Left renal cortex interstitium (tissue), 4 donors: ENCODE measurements around the gene ZNF469. TPM values are rescaled to one million over a fixed set of nuclear protein-coding genes. Genes with fewer than 3 reads are reported as not detected.

Source experiments
- DNase-seq, 4 donors: peaks; one replicate each; pipeline ENCODE4 v3.0.0-alpha.2; 2013; ENCODE audit warnings: low read depth in 4 of 4, low spot score in 2 of 4, missing footprints in 1 of 4
- polyA plus RNA-seq, 4 donors: library from polyadenylated mRNA; unstranded; fragments of 120-200 nt; gene quantifications; one replicate each; pipeline ENCODE4 v1.2.1, GENCODE V29; 2013; ENCODE audit not compliant: insufficient read length in 4 of 4

ZNF469 gene
- polyA plus RNA-seq, 4 donors: 1.1 to 2.1 (median 1.6) TPM

- DNase-seq: no peak
Observed at GRCh38 chr16:88420496-88420895, 37.7 kb downstream of the ZNF469 start.

DNA sequence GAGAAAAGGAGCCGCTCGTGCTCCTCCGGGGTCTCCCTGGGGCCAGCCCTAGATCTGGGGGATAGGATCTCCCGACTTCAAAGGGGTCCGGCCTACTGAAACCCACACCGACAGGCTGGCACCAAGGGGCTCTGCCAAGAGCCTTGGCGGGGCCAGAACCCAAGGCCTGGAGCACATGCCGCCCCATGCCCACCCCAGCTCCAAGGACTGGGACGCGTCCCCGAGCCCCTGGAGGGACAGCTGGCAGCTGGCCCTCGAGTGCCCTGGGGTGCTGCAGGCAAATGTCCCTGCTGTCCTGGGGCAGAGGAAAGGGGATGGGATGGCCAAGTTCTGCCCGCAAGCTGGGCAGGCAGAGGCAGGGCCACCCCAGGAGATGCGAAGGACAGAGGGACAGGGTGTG, 38.5 kb downstream of the ZNF469 start:
- DNase-seq: no peak

- no peak for DNase-seq
Observed at GRCh38 chr16:88421871-88422433, 39.2 kb downstream of the ZNF469 start.

DNA sequence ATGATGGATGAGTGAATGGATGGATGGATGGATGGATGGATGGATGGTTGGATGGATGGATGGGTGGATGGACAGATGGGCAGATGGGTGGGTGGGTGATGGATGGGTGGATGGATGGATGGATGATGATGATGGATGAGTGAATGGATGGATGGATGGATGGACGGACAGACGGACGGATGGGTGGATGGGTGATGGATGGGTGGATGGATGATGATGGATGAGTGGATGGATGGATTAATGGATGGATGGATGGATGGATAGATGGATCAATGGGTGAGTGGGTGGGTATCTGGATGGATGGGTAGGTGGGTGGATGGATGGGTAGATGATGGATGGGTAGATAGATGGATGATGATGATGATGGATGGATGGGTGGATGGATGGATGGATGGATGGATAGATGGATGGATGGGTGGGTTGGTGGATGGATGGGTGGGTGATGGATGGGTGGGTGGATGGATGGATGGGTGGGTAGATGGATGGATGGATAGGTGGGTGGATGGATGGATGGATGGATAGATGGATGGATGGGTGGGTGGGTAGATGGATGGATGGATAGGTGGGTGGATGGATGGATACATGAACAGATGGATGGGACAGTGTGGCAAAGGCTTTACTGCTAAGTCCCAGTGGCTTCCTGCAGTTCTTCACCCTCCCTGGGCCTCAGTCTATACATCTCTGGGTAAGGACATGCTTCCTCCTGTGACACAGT, 40.1 kb downstream of the ZNF469 start:
- no peak for DNase-seq

- DNase-seq: no peak
Observed at GRCh38 chr16:88423448-88423850, 40.7 kb downstream of the ZNF469 start.

- DNase-seq: no peak
Observed at GRCh38 chr16:88424587-88425235, 42.0 kb downstream of the ZNF469 start.

- DNase-seq: no peak
Observed at GRCh38 chr16:88426018-88426417, 43.3 kb downstream of the ZNF469 start.

DNA sequence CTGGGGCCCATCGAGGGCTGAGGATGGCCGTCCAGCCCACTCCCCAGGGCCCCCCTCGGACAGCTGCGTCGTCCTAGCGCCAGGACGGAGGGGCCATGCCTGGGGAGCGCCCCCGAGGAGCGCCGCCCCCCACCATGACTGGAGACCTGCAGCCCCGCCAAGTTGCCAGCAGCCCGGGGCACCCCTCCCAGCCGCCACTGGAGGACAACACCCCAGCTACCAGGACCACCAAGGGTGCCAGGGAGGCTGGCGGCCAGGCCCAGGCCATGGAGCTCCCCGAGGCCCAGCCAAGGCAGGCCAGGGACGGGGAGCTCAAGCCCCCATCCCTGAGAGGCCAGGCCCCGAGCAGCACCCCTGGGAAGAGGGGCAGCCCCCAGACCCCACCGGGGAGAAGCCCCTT, 44.6 kb downstream of the ZNF469 start:
- DNase-seq: no peak

DNA sequence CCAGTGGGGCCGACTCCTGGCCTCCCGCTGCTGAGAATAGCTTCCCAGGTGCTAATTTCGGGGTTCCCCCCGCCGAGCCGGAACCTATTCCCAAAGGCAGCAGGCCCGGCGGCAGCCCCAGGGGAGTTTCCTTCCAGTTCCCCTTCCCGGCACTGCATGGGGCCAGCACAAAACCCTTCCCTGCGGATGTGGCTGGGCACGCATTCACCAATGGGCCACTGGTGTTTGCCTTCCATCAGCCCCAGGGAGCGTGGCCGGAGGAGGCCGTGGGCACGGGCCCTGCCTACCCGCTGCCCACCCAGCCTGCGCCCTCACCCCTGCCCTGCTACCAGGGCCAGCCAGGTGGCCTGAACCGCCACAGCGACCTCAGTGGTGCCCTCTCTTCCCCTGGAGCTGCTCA, 45.4 kb downstream of the ZNF469 start:
- no peak for DNase-seq

DNA sequence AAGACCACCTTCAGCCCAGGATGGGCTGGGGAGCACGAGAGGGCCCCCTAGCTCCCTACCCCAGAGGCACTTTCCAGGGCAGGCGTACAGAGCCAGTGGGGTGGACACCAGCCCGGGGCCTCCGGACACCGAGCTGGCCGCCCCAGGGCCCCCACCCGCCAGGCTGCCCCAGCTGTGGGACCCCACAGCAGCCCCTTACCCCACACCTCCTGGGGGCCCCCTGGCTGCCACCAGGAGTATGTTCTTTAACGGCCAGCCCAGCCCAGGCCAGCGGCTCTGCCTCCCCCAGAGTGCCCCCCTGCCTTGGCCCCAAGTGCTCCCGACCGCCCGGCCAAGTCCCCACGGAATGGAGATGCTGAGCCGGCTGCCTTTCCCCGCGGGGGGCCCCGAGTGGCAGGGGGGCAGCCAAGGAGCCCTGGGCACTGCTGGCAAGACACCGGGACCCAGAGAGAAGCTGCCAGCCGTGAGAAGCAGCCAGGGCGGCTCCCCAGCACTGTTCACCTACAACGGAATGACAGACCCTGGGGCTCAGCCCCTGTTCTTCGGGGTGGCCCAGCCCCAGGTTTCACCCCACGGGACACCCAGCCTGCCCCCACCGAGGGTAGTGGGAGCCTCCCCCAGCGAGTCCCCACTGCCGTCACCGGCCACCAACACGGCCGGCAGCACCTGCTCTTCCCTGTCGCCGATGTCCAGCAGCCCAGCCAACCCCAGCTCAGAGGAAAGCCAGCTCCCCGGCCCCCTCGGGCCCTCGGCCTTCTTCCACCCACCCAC, 46.0 kb downstream of the ZNF469 start:
- no peak for DNase-seq

DNA sequence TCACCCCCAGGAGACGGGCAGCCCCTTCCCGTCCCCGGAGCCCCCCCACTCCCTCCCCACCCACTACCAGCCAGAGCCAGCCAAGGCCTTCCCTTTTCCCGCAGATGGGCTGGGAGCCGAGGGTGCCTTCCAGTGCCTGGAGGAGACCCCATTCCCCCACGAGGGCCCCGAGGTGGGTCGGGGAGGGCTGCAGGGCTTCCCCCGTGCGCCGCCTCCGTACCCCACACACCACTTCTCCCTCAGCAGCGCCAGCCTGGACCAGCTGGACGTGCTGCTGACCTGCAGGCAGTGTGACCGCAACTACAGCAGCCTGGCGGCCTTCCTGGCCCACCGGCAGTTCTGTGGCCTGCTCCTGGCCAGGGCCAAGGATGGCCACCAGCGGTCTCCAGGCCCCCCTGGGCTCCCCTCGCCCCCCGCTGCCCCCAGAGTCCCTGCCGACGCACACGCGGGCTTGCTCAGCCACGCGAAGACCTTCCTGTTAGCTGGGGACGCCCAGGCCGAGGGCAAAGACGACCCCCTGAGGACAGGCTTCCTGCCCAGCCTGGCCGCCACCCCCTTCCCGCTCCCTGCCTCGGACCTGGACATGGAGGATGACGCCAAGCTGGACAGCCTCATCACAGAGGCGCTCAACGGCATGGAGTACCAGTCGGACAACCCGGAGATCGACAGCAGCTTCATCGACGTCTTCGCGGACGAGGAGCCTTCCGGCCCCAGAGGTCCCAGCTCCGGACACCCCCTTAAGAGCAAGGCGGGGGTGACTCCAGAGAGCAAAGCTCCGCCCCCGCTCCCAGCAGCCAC, 46.8 kb downstream of the ZNF469 start:
- no peak for DNase-seq

- no peak for DNase-seq
Observed at GRCh38 chr16:88430185-88430523, 47.4 kb downstream of the ZNF469 start.

GRCh38 chr16:88430524-88431446, 48.0 kb downstream of the ZNF469 start:
- DNase-seq: no peak

DNA sequence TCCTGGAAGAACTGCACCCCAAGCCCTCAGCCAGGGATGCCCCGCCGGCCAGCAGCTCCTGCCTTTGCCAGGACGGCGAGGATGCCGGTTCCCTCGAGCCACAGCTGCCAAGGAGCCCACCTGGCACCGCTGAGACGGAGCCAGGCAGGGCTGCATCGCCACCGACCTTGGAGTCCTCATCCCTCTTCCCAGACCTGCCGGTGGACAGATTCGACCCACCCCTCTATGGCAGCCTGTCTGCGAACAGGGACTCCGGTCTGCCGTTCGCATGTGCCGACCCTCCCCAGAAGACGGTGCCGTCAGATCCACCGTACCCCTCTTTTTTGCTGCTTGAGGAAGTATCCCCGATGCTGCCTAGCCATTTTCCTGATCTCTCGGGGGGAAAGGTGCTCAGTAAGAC, 48.9 kb downstream of the ZNF469 start:
- no peak for DNase-seq

- DNase-seq: no peak
Observed at GRCh38 chr16:88432174-88432573, 49.4 kb downstream of the ZNF469 start.

Other genes with a start within 250 kb of the ZNF469 start
- gene ZFPM1, start 70.3 kb downstream of the ZNF469 start, polyA plus RNA-seq: 1 to 10 TPM; 1.9 to 6.7 (median 5.0) TPM
- gene ZC3H18, start 187.4 kb downstream of the ZNF469 start, polyA plus RNA-seq: 10 to 100 TPM; 29.3 to 51.0 (median 44.5) TPM